Glutamatergic neuron (in vitro differentiated cells): ENCODE results near the gene NFAT5. TPM values are rescaled to one million over a fixed set of nuclear protein-coding genes. Genes with fewer than 3 reads are reported as not detected.

ENCODE experiments used
- DNase-seq: peaks from one replicate; pipeline ENCODE4 v3.0.0; 2022
- H3K27ac Mint-ChIP-seq: one replicate; pipeline ENCODE4 v1.8.0; 2020; ENCODE audit warnings: mild to moderate bottlenecking, mixed read lengths, inconsistent platforms; ENCODE audit not compliant: unreplicated experiment
- H3K27me3 Mint-ChIP-seq: one replicate; pipeline ENCODE4 v1.8.0; 2020; ENCODE audit warnings: mild to moderate bottlenecking, moderate library complexity, mixed read lengths, inconsistent platforms; ENCODE audit not compliant: unreplicated experiment
- H3K36me3 Mint-ChIP-seq: one replicate; pipeline ENCODE4 v1.8.0; 2020; ENCODE audit warnings: mild to moderate bottlenecking, mixed read lengths, inconsistent platforms; ENCODE audit not compliant: unreplicated experiment
- H3K4me1 Mint-ChIP-seq: one replicate; pipeline ENCODE4 v1.8.0; 2020; ENCODE audit warnings: mild to moderate bottlenecking, low read depth, mixed read lengths, inconsistent platforms; ENCODE audit not compliant: unreplicated experiment
- H3K4me3 Mint-ChIP-seq: one replicate; pipeline ENCODE4 v1.8.0; 2020; ENCODE audit warnings: mild to moderate bottlenecking, mixed read lengths, inconsistent platforms; ENCODE audit not compliant: unreplicated experiment
- H3K9me3 Mint-ChIP-seq: one replicate; pipeline ENCODE4 v1.8.0; 2020; ENCODE audit warnings: mild to moderate bottlenecking, moderate library complexity, mixed read lengths, inconsistent platforms; ENCODE audit not compliant: unreplicated experiment
- total RNA-seq: library from RNA; stranded (reverse); fragmentation: NEBNext Ultra II Directional; extraction: Animal tissue kit (Norgen Biotek cat#: 25700); gene quantifications from one replicate; pipeline ENCODE4 v1.2.1, GENCODE V29; 2021; ENCODE audit not compliant: unreplicated experiment
- TF ChIP-seq, protein P1 (sequence below): fragments of 200-600 bp; sonication (generic); IDR thresholded peaks from one replicate; pipeline ENCODE4 v1.5.0; 2021; ENCODE audit not compliant: partially characterized antibody, unreplicated experiment

NFAT5 gene
- total RNA-seq, 1 donor from 2014 or later = 26.3 TPM

DNA sequence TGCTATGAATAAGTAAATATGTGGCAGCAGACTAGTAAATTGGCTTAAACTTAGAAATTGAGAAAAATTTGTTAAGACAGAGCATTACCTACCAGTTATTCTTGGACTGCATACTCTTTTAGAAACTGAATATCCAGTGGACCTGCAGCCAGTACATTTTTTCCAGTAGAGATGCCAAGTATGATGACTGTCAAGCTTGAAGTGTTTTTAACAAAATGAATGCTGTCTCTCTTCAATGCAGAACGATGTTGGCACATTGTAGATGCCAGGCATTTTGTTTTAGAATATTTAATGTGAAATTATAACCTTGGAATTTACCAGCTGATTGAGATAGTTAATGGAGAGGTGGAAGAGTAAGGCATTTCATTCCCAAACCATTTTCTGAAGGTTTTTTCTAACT is 52.5 kb downstream of the NFAT5 start:
- peaks cover 1% of the 10 kb centered on the region for H3K9me3 Mint-ChIP-seq
- H3K27me3 Mint-ChIP-seq = no peaks in the 10 kb centered on the region
- no peak overlapping the region for H3K27ac Mint-ChIP-seq
- H3K36me3 Mint-ChIP-seq = no peaks in the 10 kb centered on the region
- TF ChIP-seq, protein P1, sequence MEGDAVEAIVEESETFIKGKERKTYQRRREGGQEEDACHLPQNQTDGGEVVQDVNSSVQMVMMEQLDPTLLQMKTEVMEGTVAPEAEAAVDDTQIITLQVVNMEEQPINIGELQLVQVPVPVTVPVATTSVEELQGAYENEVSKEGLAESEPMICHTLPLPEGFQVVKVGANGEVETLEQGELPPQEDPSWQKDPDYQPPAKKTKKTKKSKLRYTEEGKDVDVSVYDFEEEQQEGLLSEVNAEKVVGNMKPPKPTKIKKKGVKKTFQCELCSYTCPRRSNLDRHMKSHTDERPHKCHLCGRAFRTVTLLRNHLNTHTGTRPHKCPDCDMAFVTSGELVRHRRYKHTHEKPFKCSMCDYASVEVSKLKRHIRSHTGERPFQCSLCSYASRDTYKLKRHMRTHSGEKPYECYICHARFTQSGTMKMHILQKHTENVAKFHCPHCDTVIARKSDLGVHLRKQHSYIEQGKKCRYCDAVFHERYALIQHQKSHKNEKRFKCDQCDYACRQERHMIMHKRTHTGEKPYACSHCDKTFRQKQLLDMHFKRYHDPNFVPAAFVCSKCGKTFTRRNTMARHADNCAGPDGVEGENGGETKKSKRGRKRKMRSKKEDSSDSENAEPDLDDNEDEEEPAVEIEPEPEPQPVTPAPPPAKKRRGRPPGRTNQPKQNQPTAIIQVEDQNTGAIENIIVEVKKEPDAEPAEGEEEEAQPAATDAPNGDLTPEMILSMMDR = no peak
- no peak for DNase-seq
- H3K4me3 Mint-ChIP-seq = no peak overlapping the region
- H3K4me1 Mint-ChIP-seq = no peaks in the 10 kb centered on the region

GRCh38 chr16:69618721-69619120 is 53.0 kb downstream of the NFAT5 start:
- no peaks in the 10 kb centered on the region for H3K4me1 Mint-ChIP-seq
- H3K9me3 Mint-ChIP-seq = peaks cover 1% of the 10 kb centered on the region
- no peak overlapping the region for H3K27ac Mint-ChIP-seq
- no peak overlapping the region for H3K4me3 Mint-ChIP-seq
- DNase-seq = no peak
- H3K27me3 Mint-ChIP-seq = no peaks in the 10 kb centered on the region
- no peaks in the 10 kb centered on the region for H3K36me3 Mint-ChIP-seq
- TF ChIP-seq, protein P1 = no peak

GRCh38 chr16:69619514-69619913 is 53.7 kb downstream of the NFAT5 start:
- H3K4me3 Mint-ChIP-seq = no peak overlapping the region
- no peaks in the 10 kb centered on the region for H3K4me1 Mint-ChIP-seq
- TF ChIP-seq, protein P1 = no peak
- peaks cover 1% of the 10 kb centered on the region for H3K9me3 Mint-ChIP-seq
- no peak overlapping the region for H3K27ac Mint-ChIP-seq
- H3K36me3 Mint-ChIP-seq = no peaks in the 10 kb centered on the region
- no peaks in the 10 kb centered on the region for H3K27me3 Mint-ChIP-seq
- no peak for DNase-seq

DNA sequence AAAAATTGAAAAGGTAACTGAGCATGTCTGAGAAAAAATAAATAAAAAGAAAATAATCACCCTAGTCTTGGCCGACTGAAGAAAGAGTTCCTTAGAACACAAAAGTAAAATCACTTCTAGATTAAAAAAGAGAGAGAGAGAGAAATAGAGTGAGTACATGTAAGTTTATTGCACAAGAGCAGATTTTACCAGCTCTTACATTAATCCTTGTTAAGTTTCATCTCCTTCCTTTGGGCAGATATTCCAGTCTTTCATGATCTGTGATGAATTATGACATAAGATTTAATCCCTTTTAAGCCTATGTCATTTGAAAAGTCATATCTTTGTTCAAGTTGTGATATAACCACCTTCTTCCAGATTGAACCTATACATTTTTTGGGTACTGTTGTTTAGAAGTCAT is 54.8 kb downstream of the NFAT5 start:
- no peak for DNase-seq
- Mint-ChIP-seq H3K4me1 (no peaks in the 10 kb centered on the region), H3K36me3 (no peaks in the 10 kb centered on the region), H3K4me3 (no peak overlapping the region), H3K27me3 (no peaks in the 10 kb centered on the region), H3K27ac (no peak overlapping the region), H3K9me3 (no peaks in the 10 kb centered on the region)
- TF ChIP-seq, protein P1 = no peak

DNA sequence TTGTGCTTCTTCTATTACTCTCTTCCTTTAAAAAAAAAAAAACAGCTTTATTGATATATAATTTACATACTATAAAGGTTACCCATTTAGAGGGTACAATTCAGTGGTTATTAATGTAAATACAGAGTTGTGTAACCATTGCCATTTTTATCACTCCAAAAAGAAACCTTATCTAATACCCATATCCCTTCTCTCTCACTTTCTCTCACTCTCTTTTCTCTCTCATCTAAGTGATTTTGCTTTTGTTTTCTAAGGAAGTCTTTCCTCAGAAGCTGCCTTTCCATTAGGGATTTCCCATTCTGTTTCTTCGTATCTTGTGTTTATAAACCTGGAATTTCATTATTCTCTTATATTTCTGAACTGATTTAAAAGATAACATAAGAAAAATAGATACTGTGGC is 55.5 kb downstream of the NFAT5 start:
- no peaks in the 10 kb centered on the region for H3K4me1 Mint-ChIP-seq
- no peaks in the 10 kb centered on the region for H3K36me3 Mint-ChIP-seq
- TF ChIP-seq, protein P1 = no peak
- H3K27me3 Mint-ChIP-seq = no peaks in the 10 kb centered on the region
- no peak for DNase-seq
- H3K4me3 Mint-ChIP-seq = no peak overlapping the region
- H3K27ac Mint-ChIP-seq = no peak overlapping the region
- no peaks in the 10 kb centered on the region for H3K9me3 Mint-ChIP-seq
